Epithelial cell of prostate (primary cell): ENCODE results near the gene QSOX1.

ENCODE experiments used
- DNase-seq: peaks from one replicate; pipeline ENCODE4 v3.0.0-alpha.2; 2011; ENCODE audit warnings: low read depth, low spot score
- H3K27ac ChIP-seq: fragments of 450-650 bp; 2 replicates; pipeline ENCODE4 v1.5.1; 2017; ENCODE audit warnings: mild to moderate bottlenecking

The QSOX1 gene

GRCh38 chr1:180247061-180247460 lies 92.4 kb downstream of the QSOX1 start:
- H3K27ac ChIP-seq: no peak overlapping the region
- peak; percentile 12 for DNase-seq

DNA sequence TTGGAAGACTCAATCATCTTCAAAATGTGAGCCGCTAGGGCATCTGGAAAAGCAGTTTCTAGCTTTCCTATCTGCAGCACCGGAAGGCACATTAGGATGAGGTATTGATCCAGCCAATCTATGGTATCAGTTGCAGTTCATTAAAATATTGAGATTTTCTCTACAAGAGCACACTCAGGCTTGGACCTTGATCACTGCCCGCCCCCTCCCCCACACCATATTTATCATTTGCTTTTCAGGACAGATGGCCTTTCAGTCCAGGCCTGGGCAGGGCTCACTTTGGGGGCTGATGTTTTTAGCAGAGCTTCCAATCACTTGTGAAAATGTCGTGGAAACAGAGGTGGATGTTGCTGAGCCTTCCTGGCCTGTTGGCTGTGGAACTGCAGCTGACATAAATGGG lies 92.9 kb downstream of the QSOX1 start:
- H3K27ac ChIP-seq: no peak overlapping the region
- DNase-seq: no peak

GRCh38 chr1:180248176-180248575 lies 93.5 kb downstream of the QSOX1 start:
- no peak overlapping the region for H3K27ac ChIP-seq
- no peak for DNase-seq

DNA sequence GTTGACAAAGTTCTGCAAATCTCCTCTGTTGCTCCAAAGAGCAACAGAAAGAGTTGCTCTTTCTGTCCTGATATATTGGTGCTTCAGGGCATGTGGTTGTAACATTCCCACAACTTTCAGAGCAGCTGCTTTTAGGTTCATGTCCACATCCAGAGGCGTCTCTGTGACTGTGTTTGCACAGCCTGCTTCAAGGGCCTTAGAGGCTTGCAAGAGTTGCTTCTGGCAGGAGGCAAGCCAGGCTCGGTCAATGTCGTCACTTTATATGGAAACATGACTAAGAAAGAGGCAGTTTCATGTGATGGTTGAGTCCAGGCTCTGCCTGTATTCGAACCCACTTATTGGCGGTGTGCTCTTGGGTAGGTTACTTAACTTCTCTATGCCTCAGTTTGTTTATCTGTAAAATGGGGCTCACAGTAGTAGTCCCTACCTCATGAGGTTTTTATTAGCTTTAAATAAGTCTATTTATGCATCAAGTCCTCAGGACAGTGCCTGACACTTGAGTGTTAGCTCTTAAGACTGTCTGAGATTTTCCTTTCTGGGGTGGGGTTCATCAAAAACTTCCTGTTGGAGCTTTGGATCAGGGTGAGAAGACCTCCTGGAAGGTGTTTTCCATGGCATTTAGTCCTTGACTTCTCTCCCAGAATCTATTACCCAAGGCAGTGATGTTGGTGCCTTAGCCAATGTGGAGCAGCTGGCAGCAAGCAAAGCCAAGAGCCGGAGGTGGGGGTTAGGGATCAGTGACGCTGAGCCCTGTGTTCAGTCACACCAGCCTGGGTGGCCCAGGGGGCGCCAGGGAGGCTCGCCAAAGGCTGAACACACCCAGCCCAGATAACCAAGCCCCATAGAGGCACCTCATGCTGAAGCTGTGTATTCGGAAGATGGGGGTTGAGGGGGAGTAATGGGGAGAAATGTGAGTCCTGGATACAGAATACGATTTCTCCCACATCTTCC lies 94.3 kb downstream of the QSOX1 start:
- DNase-seq: no peak

DNA sequence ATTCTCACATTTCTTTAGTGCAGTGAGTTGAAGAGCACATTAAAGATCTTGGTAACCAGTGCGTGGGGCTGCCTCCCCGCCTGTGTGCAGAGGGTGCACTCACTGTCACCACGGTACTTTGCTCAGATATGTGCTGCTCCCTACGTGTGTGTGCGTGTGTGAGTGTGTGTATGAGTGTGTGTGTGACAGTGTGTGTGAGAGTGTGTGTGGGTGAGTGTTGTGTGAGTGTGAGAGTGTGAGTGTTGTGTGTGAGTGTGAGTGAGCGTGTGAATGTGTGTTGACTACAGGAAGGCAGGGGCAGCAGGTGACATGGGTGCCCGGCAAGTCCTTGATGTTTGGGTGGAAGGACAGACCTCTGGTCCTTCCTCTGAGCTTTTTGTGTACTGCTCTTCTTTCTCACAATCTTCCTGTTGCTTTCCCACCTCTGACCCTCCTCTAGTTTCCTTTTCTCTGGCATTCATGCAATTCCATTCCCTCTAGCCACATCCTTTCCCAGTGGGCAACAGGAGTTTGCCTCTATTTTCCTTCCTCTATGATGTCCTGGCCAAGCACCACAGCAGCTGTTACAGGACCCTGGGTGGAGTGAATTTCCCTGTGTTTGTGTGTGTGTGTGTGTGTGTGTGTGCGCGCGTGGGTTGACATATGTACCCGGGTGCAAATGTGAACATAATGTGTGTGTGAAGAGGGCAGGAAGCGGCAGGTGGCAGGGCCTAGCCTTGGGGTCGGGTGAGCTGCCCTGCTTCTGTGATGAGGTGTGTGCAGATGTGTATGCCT lies 95.2 kb downstream of the QSOX1 start:
- no peak for DNase-seq
- H3K27ac ChIP-seq: no peak overlapping the region

More for the DNA sequence above, 94.3 kb downstream of the QSOX1 start:
- no peak overlapping the region for H3K27ac ChIP-seq

DNA sequence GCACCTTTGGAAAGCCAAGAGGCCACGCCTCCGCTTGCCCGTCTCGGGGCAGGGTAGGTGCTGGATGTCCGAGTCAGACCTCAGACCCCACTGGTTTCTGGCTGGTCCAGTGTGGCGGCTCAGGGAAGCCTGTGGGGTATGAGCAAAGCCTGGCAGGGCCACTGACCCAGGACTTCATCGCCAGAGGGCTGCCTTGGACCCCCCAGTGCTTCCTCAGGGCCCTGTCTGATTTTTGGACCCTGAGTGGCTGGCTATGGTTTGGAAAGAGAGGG lies 95.8 kb downstream of the QSOX1 start:
- no peak for DNase-seq
- H3K27ac ChIP-seq: no peak overlapping the region

DNA sequence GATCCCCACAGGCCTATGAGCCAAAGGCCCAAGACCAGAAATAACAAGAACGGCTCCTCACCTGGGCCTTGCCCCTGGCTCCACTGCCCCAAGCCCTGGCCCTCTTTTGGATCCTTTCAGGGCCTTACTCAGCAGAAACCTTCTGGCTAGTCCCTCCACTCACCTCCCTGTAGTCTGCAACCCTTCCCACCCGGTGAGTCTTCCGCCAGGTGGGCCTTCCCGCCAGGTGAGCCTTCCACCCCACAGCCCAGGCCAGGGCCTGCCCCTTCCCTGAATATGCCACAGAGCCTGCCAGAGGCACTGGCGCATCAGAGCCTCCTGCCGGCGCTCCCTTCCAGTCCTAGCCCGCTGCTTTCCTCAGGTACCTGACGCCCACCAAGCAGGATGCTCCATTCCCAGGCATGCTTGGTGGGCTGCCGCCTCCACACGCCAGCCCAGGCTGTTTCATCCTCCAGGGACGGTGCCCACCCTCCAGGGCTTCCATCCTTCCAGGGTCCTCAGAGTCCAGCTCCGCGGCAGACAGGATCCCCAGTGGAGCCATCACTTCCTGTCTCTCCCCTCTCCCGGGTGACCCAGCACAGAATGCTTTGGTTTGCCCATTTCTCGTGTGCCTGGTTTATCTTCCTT lies 96.3 kb downstream of the QSOX1 start:
- H3K27ac ChIP-seq: no peak overlapping the region
- DNase-seq: no peak

GRCh38 chr1:180251526-180252305 lies 97.0 kb downstream of the QSOX1 start:
- no peak for DNase-seq

DNA sequence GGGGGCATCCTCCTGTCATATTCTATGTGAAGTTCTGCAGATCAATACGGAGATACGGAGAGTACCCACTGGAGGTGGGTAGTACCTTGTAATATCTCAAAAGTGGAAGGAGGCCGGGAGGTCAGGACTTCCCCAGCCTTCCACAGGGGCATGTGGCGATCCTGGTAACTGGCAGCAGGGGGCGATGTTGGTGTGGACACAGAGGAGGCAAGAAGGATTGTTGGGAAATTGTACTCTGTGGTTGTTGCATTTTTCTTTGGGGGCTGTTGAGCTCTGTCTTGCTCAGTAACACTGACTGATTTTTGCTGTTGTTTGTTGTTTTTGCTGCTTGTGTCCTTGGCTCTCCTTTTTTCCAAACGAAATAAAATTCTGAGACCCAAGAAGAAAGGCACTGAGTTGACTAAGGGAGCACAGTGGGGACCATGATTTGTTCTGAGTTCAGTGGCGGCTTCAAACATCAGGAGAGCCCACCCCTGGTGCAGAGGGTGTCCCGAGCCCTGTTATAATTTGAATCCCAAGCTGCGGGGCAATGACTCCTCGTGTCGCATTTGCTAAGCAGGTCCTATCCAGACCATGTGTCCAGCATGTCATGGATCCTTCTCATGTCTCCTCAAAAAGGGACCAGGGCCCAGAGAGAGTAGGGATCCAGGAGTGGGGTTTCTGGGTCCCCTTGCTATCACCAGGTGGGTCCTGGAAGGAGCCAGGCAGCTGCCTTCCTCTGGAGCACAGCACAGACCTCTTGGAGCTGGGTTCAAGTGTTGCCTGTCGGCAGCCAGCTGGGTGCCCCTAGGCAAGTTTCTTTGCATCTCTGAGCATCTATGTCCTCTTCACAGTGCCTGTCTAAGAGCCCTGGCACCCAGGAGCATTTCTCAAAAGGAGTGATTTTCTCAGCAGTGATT lies 98.2 kb downstream of the QSOX1 start:
- H3K27ac ChIP-seq: no peak overlapping the region
- DNase-seq: no peak

More at GRCh38 chr1:180251526-180252305, 97.0 kb downstream of the QSOX1 start:
- H3K27ac ChIP-seq: no peak overlapping the region
